Esophagus (tissue), 2 donors: ENCODE measurements around the gene SHISA3. TPM values are rescaled to one million over a fixed set of nuclear protein-coding genes. Genes with fewer than 3 reads are reported as not detected.
"Not testable (repeated sequence)": the region's sequence is repeated elsewhere in the genome, so short reads cannot be mapped to it uniquely, and the experiment has no call there.

Experiments
- H3K27ac ChIP-seq, 2 donors: one replicate each; pipeline ENCODE4 v1.5.1; 2013; ENCODE audit warnings: low read depth in 2 of 2, mild to moderate bottlenecking in 2 of 2, inconsistent platforms in 1 of 2, low read length in 1 of 2, moderate library complexity in 1 of 2
- H3K27me3 ChIP-seq, 2 donors: one replicate each; pipeline ENCODE4 v1.6.1; 2013; ENCODE audit warnings: low read length in 2 of 2, control low read depth in 1 of 2, mild to moderate bottlenecking in 1 of 2; ENCODE audit not compliant: insufficient read depth in 2 of 2, control insufficient read depth in 1 of 2
- H3K36me3 ChIP-seq, 2 donors: one replicate each; pipeline ENCODE4 v1.6.1; 2013; ENCODE audit warnings: low read length in 1 of 2; ENCODE audit not compliant: control insufficient read depth in 2 of 2, insufficient read depth in 2 of 2
- H3K4me1 ChIP-seq, 2 donors: one replicate each; pipeline ENCODE4 v1.6.1; 2013; ENCODE audit warnings: low read length in 1 of 2; ENCODE audit not compliant: control insufficient read depth in 2 of 2, insufficient read depth in 2 of 2
- H3K4me3 ChIP-seq, 2 donors: one replicate each; pipeline ENCODE4 v1.5.1; 2013; ENCODE audit warnings: low read length in 2 of 2, mild to moderate bottlenecking in 2 of 2, low read depth in 1 of 2, moderate library complexity in 1 of 2
- H3K9me3 ChIP-seq, 2 donors: one replicate each; pipeline ENCODE4 v1.6.1; 2013; ENCODE audit warnings: mild to moderate bottlenecking in 2 of 2, low read depth in 1 of 2, low read length in 1 of 2, moderate library complexity in 1 of 2; ENCODE audit not compliant: control insufficient read depth in 2 of 2, insufficient read depth in 1 of 2
- WGBS, 2 donors: extraction: QIAGEN DNeasy Blood & Tissue Kit; methylation state at CpG; one replicate each; pipeline ENCODE4 v1.1.7; 2013; 5-methylcytosine and 5-hydroxymethylcytosine counted together
- polyA plus RNA-seq, 2 donors: library from polyadenylated mRNA; stranded (reverse); fragments of 200-250 nt; gene quantifications; one replicate each; pipeline ENCODE4 v1.2.3, GENCODE V29; 2013
- donor health status: healthy with polysubstance abuse.
- donor health status: Bipolar disorder and iron deficiency.

The SHISA3 gene
- polyA plus RNA-seq, 2 donors: 0.22 to 0.39 TPM

DNA sequence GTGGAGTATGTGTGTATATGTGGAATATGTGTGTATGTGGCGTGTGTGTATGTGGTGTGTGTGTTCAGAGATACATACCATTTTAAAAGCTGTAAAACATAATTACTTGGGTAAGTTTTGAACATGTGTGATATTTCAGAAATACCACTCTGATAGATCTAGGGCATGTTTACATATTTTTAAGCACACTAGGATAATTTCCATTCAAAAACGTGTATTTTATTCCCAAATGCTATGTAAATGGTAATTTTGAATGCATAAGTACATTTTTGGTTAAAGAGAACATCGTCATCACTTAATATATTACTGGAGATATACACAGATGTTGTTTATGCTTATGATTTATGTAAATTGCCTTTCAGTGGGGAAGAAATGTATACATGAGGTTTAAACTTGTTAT lies 34.7 kb upstream of the SHISA3 start:
- Histone ChIP-seq H3K36me3 (no peaks in the 10 kb centered on the region), H3K27me3 (no peaks in the 10 kb centered on the region), H3K4me1 (no peaks in the 10 kb centered on the region), H3K9me3 (no peaks in the 10 kb centered on the region), H3K4me3 (no peak overlapping the region), H3K27ac (no peak overlapping the region)
- WGBS, 2 donors: 72 to 74% methylated on average over 3 of the region's 3 CpGs

DNA sequence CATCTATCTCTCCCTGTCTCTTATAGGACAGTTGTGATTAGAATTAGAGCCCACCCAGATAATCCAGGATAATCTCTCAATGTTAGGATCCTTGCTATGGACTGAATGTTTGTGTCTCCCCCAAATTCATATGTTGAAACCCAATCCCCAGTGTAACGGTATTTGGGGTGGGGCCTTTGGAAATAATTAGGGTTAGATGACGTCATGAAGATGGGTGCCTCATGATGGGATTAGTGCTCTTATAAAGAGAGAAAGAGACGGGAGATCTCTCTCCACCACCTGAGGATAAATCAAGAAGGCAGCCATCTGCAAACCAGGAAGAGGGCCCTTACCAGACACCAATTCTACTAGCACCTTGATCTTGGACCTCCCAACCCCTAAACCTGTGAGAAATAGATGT lies 33.7 kb upstream of the SHISA3 start:
- no peaks in the 10 kb centered on the region for H3K27me3 ChIP-seq
- no peaks in the 10 kb centered on the region for H3K36me3 ChIP-seq
- no peaks in the 10 kb centered on the region for H3K9me3 ChIP-seq
- 86 to 87% methylated on average over 3 of the region's 3 CpGs for WGBS, 2 donors
- H3K27ac ChIP-seq: no peak overlapping the region
- H3K4me1 ChIP-seq: no peaks in the 10 kb centered on the region
- H3K4me3 ChIP-seq: no peak overlapping the region

GRCh38 chr4:42364266-42365053 lies 32.8 kb upstream of the SHISA3 start:
- Histone ChIP-seq H3K27me3 (no peaks in the 10 kb centered on the region), H3K9me3 (no peaks in the 10 kb centered on the region), H3K4me3 (no peak overlapping the region), H3K27ac (no peak overlapping the region), H3K4me1 (no peaks in the 10 kb centered on the region), H3K36me3 (no peaks in the 10 kb centered on the region)

GRCh38 chr4:42366959-42367358 lies 30.3 kb upstream of the SHISA3 start:
- Histone ChIP-seq H3K4me3 (no peak overlapping the region), H3K4me1 (no peaks in the 10 kb centered on the region), H3K36me3 (no peaks in the 10 kb centered on the region), H3K27ac (no peak overlapping the region), H3K27me3 (no peaks in the 10 kb centered on the region), H3K9me3 (no peaks in the 10 kb centered on the region)
- WGBS, 2 donors: 64 to 66% methylated on average over 1 of the region's 1 CpG

DNA sequence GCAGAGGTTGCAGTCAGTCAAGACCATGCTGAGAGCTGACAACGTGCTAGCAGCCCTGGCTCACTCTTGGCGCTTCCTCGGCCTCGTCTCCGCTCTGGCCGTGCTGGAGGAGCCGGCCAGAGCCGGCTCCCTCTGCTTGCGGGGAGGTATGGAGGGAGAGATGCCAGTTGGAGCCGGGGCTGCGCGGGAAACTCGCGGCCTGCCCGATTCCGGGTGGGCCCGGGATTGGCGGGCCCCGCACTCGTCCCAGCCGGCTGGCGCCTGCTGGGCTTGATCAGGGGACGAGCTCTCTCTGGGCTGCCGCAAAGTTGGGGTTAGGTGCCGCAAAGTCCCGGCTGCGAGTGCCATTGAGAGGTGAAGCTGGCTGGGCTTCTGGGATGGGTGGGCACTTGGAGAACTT lies 27.8 kb upstream of the SHISA3 start:
- no peaks in the 10 kb centered on the region for H3K4me1 ChIP-seq
- H3K27ac ChIP-seq: no peak overlapping the region
- no peaks in the 10 kb centered on the region for H3K36me3 ChIP-seq
- H3K27me3 ChIP-seq: no peaks in the 10 kb centered on the region
- no peak overlapping the region for H3K4me3 ChIP-seq
- 96% methylated on average over 27 of the region's 27 CpGs for WGBS, 2 donors
- H3K9me3 ChIP-seq: no peaks in the 10 kb centered on the region

DNA sequence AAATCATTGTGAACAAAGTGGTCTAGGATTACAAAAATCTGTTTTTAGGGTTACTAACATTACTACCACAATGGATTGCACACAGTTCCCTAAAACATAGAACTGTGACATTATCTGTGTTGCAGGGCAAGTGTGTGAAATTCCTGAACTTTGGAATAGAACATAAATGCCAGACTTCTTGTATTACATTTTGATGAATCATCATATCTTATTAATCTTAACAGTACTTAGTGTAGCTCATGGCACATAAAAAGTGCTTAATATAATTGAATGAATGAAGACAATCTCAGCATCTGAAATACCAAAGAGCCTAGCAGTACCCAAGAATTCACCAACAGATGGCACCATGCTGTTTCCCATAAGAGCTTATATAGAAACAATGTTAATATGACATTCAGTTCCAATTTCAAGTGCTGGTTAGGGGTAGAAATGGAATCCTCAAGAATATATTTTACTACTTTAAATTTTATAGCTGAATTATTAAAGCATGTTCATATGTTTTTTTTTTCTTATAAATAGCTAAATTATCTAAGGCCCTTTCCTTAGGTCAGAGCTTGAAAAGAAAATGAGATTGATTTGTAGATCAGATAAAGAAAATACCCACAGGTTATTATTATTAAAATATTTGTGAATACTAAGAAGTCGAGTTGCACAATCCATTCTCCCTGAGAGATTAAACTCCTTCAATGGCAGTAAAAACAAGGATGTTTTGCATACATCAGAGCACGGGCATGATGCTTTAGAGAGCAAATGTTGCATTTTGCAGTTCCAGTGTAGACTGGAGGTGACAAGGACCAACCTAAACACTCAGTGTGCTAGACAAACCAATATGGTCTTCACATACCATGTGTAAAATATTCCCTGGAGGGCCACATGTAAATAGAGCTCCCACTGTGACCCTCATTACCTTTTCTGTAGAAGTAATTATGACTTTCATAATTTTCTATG lies 25.7 kb upstream of the SHISA3 start:
- Histone ChIP-seq H3K4me1 (no peaks in the 10 kb centered on the region), H3K36me3 (no peaks in the 10 kb centered on the region), H3K27me3 (no peaks in the 10 kb centered on the region), H3K9me3 (no peaks in the 10 kb centered on the region), H3K4me3 (no peak overlapping the region), H3K27ac (no peak overlapping the region)
- WGBS, 2 donors: 48 to 53% methylated on average over 2 of the region's 2 CpGs

GRCh38 chr4:42372303-42372702 lies 25.0 kb upstream of the SHISA3 start:
- H3K27me3 ChIP-seq, H3K4me1 ChIP-seq, H3K4me3 ChIP-seq, H3K36me3 ChIP-seq, H3K27ac ChIP-seq, H3K9me3 ChIP-seq: not testable (repeated sequence)
- WGBS, 2 donors: 94 to 98% methylated on average over 6 of the region's 6 CpGs

GRCh38 chr4:42377497-42377896 lies 19.8 kb upstream of the SHISA3 start:
- H3K4me1 ChIP-seq: no peaks in the 10 kb centered on the region
- H3K4me3 ChIP-seq: no peak overlapping the region
- no peaks in the 10 kb centered on the region for H3K36me3 ChIP-seq
- H3K27me3 ChIP-seq: no peaks in the 10 kb centered on the region
- H3K9me3 ChIP-seq: no peaks in the 10 kb centered on the region
- no peak overlapping the region for H3K27ac ChIP-seq
- WGBS, 2 donors: 82 to 87% methylated on average over 4 of the region's 4 CpGs

GRCh38 chr4:42381666-42382065 lies 15.6 kb upstream of the SHISA3 start:
- 88 to 97% methylated on average over 2 of the region's 2 CpGs for WGBS, 2 donors
- no peaks in the 10 kb centered on the region for H3K9me3 ChIP-seq
- no peak overlapping the region for H3K27ac ChIP-seq
- H3K27me3 ChIP-seq: no peaks in the 10 kb centered on the region
- H3K36me3 ChIP-seq: no peaks in the 10 kb centered on the region
- no peak overlapping the region for H3K4me3 ChIP-seq
- H3K4me1 ChIP-seq: no peaks in the 10 kb centered on the region
